Measurements from ENCODE around the gene NCKAP1.

The NCKAP1 gene

GRCh38 chr2:182910965-182911364 is 127.3 kb downstream of the NCKAP1 start:
- TF ChIP-seq, protein P1, sequence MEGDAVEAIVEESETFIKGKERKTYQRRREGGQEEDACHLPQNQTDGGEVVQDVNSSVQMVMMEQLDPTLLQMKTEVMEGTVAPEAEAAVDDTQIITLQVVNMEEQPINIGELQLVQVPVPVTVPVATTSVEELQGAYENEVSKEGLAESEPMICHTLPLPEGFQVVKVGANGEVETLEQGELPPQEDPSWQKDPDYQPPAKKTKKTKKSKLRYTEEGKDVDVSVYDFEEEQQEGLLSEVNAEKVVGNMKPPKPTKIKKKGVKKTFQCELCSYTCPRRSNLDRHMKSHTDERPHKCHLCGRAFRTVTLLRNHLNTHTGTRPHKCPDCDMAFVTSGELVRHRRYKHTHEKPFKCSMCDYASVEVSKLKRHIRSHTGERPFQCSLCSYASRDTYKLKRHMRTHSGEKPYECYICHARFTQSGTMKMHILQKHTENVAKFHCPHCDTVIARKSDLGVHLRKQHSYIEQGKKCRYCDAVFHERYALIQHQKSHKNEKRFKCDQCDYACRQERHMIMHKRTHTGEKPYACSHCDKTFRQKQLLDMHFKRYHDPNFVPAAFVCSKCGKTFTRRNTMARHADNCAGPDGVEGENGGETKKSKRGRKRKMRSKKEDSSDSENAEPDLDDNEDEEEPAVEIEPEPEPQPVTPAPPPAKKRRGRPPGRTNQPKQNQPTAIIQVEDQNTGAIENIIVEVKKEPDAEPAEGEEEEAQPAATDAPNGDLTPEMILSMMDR (IDR thresholded peaks at IDR 0.05; ENCODE audit: insufficient read depth, low read length, missing control alignments): no peak
- ChIA-PET POLR2A (no interaction called here), CTCF (no interaction called here)
- H3K4me3 ChIP-seq (ENCODE audit: low read depth, low read length): no peak overlapping the region
- DNase-seq (ENCODE audit: low read depth, low spot score): no peak

DNA sequence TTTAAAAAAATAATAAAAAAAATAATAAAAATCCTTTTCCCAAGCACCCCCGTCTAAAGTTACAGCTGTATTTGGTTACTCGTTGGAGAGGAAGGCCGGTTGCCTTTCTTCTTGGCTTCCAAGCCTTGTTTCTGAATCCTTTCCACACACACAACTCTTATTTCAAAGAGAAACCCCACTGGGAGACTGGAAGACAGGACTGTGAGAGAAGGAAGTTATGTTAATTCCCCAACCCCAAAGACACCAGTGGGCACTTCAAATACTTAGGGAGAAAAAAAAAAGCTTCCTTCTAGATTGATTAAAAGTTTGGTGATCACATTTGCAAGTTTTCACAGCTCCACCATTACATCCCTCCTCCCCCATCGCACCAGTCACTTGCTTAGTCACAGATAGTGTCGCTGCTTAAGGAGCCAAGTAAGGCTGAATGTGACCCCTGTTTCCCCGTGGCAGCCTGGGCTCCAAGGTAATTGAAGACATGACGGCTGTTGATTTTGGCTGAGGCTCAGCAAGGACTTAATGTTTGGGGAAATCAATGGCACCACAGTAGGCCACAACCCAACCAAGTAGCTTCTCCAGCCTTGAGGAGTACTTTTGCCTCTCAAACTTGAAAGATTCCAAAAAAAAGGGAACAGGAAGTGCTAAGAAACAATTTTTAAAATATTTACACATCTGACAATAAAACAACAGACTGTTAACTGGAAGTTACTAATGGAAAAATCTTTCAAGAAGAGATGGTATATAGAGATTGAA is 131.0 kb downstream of the NCKAP1 start:
- no peak for DNase-seq (ENCODE audit: low read depth, low spot score)
- TF ChIP-seq, protein P1 (IDR thresholded peaks at IDR 0.05; ENCODE audit: insufficient read depth, low read length, missing control alignments): no peak
- CTCF ChIA-PET: interaction anchor here (1.0 kb wide), 1 partner anchor 10 kb away, joined by 4 read pairs; no protein-coding TSS in a partner anchor
- H3K4me3 ChIP-seq (ENCODE audit: low read depth, low read length): no peak overlapping the region
- POLR2A ChIA-PET: no interaction called here

DNA sequence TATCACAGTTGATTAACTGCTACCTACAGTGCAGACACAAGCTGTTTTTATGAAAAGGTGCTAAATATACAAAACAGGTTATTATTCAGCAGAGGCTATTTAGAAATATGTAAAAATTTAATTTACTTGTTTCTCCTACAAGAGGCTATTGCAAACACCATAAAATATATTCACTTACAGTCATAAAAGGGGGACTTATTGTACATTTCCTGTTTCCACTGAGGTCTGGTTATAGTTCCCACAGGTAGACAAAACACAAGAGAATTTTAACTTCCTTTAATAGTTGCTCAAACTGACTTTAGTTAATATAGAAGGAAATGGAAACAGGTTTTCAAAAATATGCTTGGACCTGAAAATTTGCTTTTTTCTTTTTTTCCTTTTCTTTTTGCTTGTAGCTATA is 131.8 kb downstream of the NCKAP1 start:
- POLR2A ChIA-PET: interaction anchor here (0.6 kb wide), 1 partner anchor 11 kb away, joined by 4 read pairs; no protein-coding TSS in a partner anchor
- TF ChIP-seq, protein P1 (IDR thresholded peaks at IDR 0.05; ENCODE audit: insufficient read depth, low read length, missing control alignments): no peak
- no peak for DNase-seq (ENCODE audit: low read depth, low spot score)
- no peak overlapping the region for H3K4me3 ChIP-seq (ENCODE audit: low read depth, low read length)
- CTCF ChIA-PET: interaction anchor here (1.0 to 1.3 kb wide), 2 partner anchors 10 to 11 kb away, joined by 3 to 4 read pairs; no protein-coding TSS in a partner anchor

GRCh38 chr2:182904844-182905243 is 133.4 kb downstream of the NCKAP1 start:
- no peak overlapping the region for H3K4me3 ChIP-seq (ENCODE audit: low read depth, low read length)
- TF ChIP-seq, protein P1 (IDR thresholded peaks at IDR 0.05; ENCODE audit: insufficient read depth, low read length, missing control alignments): no peak
- ChIA-PET CTCF (interaction anchor here (1.2 kb wide), 1 partner anchor 13 kb away, joined by 3 read pairs; no protein-coding TSS in a partner anchor), POLR2A (interaction anchor here (0.6 kb wide), 1 partner anchor 119 kb away, joined by 3 read pairs; no protein-coding TSS in a partner anchor)
- DNase-seq (ENCODE audit: low read depth, low spot score): no peak

GRCh38 chr2:182903566-182903965 is 134.7 kb downstream of the NCKAP1 start:
- POLR2A ChIA-PET: interaction anchor here (0.6 kb wide), 1 partner anchor 59 kb away, joined by 3 read pairs; no protein-coding TSS in a partner anchor
- TF ChIP-seq, protein P1 (IDR thresholded peaks at IDR 0.05; ENCODE audit: insufficient read depth, low read length, missing control alignments): no peak
- no peak for DNase-seq (ENCODE audit: low read depth, low spot score)
- CTCF ChIA-PET: interaction anchor here (1.4 to 1.5 kb wide), 2 partner anchors 11 to 254 kb away, joined by 3 read pairs; no protein-coding TSS in a partner anchor
- no peak overlapping the region for H3K4me3 ChIP-seq (ENCODE audit: low read depth, low read length)

DNA sequence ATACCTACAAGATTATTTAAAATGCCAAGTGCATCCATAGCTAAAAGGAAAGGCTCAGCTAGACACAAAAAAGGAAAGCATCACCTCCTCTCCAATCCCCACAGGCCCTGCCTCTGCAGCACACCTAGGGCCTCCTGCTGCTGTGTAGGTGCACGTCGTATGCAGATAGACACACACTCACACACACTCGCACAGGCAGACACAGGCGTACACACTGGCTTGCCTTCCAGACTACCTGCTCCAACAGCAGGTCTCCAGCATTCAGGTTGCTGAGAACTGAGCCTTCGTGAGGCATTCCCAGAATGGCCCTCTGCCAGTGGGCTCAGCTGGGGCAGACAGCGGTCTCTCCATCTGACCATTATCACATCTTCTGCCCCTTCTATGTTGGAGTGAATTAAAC is 136.5 kb downstream of the NCKAP1 start:
- H3K4me3 ChIP-seq (ENCODE audit: low read depth, low read length): no peak overlapping the region
- TF ChIP-seq, protein P1 (IDR thresholded peaks at IDR 0.05; ENCODE audit: insufficient read depth, low read length, missing control alignments): no peak
- CTCF ChIA-PET: no interaction called here
- POLR2A ChIA-PET: no interaction called here
- DNase-seq (ENCODE audit: low read depth, low spot score): no peak

Measured in AG04449 (cell line).